ENCODE measurements around the gene VWC2.

The VWC2 gene

DNA sequence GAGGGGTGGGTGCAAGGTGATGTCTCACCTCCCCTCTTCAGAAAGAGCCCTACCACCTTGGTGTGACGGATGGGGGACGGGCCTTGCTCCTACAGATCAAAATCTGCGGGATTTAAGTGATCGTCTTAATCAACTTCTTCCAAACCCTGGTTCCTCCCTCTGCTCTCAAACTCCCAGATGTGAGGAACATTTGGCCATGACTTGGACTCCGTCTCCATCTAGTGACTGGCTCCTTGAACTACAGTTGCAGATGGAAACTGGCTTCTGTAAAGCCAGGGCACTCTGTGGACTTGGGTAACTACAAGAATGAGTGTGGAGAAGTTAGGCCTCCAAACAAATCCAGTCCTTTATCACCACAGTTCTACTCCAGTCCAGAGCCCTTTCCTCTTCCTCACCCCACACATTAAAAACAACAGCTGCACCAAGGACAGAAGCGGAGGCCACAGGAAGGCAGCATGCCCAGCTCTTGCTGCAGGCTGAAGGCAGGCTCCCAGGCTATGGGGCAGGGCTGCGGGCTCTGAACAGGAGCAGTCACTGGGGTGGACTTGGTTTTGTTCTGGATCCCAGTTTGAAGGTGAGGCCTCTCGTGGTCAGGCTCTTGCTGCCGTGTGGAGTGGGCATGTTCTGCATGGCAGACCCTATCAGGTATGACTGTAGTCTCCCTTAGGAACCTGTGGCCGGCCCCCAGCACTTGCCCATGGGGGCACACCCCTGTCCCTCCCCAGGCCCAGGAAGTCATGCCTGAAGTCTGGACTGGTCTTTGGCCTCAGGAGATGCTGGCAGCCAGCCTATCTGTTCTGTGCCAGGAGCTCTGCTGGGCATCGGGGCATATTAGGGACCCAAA, 79.4 kb downstream of the VWC2 start:
- no peaks in the 10 kb centered on the region for H3K9me3 Mint-ChIP-seq
- no peaks in the 10 kb centered on the region for H3K27me3 Mint-ChIP-seq
- H3K27ac Mint-ChIP-seq, result no peak overlapping the region
- H3K36me3 Mint-ChIP-seq (ENCODE audit: low read depth), result no peaks in the 10 kb centered on the region
- H3K4me1 Mint-ChIP-seq (ENCODE audit: low read depth), result no peaks in the 10 kb centered on the region
- no peak overlapping the region for H3K4me3 Mint-ChIP-seq
- DNase-seq, result no peak

DNA sequence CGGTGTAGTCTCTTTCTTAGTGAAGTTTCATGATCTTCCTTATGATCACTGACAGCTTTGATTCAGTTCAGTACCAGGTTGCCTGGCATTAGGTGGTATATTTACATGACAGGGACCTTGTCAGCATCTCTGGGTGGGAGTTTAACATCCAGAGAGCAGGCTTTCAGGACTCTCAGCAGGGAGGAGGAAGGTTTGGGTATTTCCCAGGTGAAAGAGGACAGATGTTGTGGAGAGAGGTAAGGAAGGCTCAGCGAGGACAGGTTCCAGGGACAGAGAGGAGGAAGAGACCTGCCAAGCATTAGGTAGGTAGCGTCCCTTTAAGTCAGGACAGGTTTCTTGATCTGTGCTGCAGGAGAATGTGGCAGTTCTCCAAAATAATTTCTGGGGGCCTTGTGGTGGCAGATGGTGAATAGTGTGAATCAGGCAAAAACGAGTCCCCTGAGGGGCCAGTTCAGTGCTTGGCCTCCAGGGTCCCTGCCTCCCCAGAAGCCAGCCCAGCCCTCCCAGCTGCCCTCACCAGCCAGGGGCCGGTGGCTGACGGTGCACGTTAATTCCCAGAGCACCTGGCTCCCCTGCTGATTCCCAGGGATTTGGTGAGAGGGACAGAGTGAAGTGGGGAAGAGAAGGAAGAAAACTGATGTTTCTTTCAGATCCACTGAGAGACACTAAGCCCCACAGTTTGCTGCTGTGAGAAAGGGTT, 82.0 kb downstream of the VWC2 start:
- Mint-ChIP-seq H3K27ac (no peak overlapping the region), H3K4me3 (no peak overlapping the region), H3K4me1 (ENCODE audit: low read depth) (no peaks in the 10 kb centered on the region), H3K27me3 (no peaks in the 10 kb centered on the region), H3K36me3 (ENCODE audit: low read depth) (no peaks in the 10 kb centered on the region), H3K9me3 (no peaks in the 10 kb centered on the region)
- no peak for DNase-seq

DNA sequence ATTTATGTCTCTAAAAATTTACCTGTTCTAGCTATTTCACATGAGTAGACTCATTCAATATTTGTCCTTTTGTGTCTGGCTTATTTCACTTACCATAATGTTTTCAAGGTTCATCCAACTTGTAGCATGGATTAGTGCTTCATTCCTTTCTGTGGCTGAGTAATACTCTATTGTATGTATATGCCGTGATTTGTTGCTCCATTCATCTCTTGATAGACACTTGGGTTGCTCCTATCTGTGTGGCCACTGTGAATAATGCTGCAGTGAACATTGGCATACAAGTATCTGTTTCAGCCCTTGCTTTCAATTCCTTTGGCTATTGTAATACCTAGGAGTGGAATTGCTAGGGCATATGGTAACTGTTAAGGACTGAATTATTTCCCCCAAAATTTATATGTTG, 86.9 kb downstream of the VWC2 start:
- Mint-ChIP-seq H3K27me3 (no peaks in the 10 kb centered on the region), H3K27ac (no peak overlapping the region), H3K9me3 (no peaks in the 10 kb centered on the region), H3K36me3 (ENCODE audit: low read depth) (no peaks in the 10 kb centered on the region), H3K4me3 (no peak overlapping the region), H3K4me1 (ENCODE audit: low read depth) (no peaks in the 10 kb centered on the region)
- DNase-seq, result no peak

DNA sequence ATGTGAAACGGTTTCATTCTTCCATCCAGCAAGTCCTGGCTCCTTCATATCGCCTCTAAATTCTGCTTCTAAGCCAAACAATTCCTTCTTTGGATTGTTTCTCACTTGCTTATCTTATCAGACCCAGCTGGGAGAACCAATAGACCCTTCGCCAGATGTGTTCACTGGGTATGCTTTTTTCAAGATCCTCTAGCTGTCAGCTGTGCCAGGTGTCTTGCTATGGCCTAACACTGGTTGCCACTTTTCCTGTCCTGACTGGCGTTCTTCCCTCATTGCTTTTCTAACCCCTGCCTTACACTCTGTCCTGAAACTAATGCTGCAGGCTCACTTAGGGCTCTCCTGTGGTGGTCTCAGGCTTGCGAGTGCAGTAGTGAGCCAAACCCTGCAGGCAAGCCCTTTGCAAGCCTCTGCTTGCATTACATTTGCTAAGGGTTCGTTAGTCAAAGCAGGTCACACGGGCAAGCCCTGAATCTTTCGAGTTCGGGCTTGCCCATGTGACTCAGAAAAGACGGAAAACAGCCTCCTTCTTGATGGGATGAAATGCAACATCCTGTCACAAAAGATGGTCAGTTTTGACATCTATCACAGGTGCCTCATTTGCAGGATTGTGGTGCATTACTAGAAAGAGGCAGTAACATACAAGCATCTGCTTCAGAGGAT, 92.8 kb downstream of the VWC2 start:
- Mint-ChIP-seq H3K27me3 (peaks cover 6% of the 10 kb centered on the region), H3K27ac (no peak overlapping the region), H3K4me1 (ENCODE audit: low read depth) (no peaks in the 10 kb centered on the region), H3K4me3 (no peak overlapping the region), H3K36me3 (ENCODE audit: low read depth) (no peaks in the 10 kb centered on the region), H3K9me3 (no peaks in the 10 kb centered on the region)
- DNase-seq, result no peak

DNA sequence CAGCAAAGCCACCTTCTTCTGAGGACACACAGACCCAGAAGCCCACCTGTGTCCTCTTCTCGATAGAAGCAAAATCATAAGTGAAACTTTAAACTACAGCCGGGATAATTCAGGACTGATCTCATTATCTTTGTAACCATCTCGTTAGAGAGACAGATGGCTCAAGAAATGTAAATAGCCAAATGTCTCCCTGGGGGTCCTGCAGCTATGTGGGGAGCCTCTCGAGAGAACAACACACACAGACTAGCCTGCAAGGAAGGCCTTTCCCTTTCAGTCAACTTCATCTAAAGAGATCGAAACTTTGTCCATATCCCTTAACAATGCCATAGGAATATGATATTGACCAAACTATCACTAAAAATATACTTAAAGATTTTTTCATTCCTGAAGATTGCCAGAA, 93.5 kb downstream of the VWC2 start:
- no peaks in the 10 kb centered on the region for H3K4me1 Mint-ChIP-seq (ENCODE audit: low read depth)
- no peaks in the 10 kb centered on the region for H3K36me3 Mint-ChIP-seq (ENCODE audit: low read depth)
- no peak overlapping the region for H3K27ac Mint-ChIP-seq
- H3K27me3 Mint-ChIP-seq, result peaks cover 6% of the 10 kb centered on the region
- no peaks in the 10 kb centered on the region for H3K9me3 Mint-ChIP-seq
- H3K4me3 Mint-ChIP-seq, result no peak overlapping the region
- no peak for DNase-seq

DNA sequence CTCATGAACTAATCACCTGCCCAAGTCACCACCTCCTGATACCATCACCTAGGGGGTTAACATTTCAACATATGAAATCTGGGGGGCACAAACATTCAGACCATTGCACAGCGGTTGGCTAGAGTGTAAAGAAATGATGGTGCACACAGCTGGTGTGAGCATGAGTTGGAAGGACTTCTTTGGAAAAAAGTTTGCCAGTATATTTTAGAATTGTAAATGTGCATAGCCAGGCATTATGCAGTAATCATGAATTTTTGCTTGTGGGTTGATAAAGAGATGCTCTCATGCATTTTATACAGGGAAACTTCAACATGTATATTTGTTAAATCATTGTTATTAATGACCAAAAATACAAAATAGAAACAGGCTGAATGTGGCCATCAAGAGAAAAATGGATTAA, 100.0 kb downstream of the VWC2 start:
- no peaks in the 10 kb centered on the region for H3K36me3 Mint-ChIP-seq (ENCODE audit: low read depth)

DNA sequence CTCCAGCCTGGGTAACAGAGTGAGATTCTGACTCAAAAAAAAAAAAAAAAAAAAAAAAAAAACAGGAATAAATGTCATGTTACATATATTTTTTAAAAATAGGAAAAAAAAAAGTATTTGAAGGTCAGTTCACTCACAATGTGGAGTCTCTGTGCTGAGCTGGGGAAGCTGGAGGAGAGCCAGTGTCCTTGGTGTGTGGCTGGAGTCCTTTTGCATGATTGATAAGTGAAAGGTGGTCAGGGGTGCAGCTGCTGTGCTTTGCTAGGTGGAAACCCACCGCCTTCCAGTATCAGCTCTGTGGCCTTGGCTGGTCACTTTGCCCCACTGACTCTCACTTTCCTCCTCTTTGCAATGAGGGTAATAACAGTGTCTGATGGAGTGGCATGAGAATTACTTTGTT, 101.9 kb downstream of the VWC2 start:
- H3K4me3 Mint-ChIP-seq, result no peak overlapping the region

More for the DNA sequence above, 100.0 kb downstream of the VWC2 start:
- no peak for DNase-seq
- H3K9me3 Mint-ChIP-seq, result no peaks in the 10 kb centered on the region
- peaks cover 3% of the 10 kb centered on the region for H3K27me3 Mint-ChIP-seq
- H3K4me1 Mint-ChIP-seq (ENCODE audit: low read depth), result no peaks in the 10 kb centered on the region
- H3K4me3 Mint-ChIP-seq, result no peak overlapping the region
- no peak overlapping the region for H3K27ac Mint-ChIP-seq

DNA sequence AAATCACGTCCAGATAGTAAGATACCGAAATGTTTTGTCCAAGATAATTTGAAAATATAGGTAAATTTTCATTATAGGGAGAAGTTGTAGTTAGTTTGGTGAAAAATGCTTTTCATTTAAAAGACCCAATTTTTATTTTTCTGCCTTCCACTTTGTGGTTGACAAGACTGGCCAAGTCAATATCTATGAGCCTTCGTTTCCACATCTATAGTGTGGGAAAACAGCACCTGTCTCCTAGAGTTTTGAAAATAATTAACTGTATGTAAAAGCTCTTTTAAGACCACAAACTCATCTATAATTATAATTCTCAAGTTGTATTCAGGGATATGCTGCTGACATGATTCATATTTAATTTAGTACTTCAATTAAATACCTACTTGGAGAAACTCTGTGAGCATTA, 102.8 kb downstream of the VWC2 start:
- H3K27me3 Mint-ChIP-seq, result peaks cover 3% of the 10 kb centered on the region

More for the DNA sequence above, 101.9 kb downstream of the VWC2 start:
- H3K9me3 Mint-ChIP-seq, result no peaks in the 10 kb centered on the region
- H3K36me3 Mint-ChIP-seq (ENCODE audit: low read depth), result no peaks in the 10 kb centered on the region
- no peaks in the 10 kb centered on the region for H3K27me3 Mint-ChIP-seq
- no peak overlapping the region for H3K27ac Mint-ChIP-seq
- H3K4me1 Mint-ChIP-seq (ENCODE audit: low read depth), result no peaks in the 10 kb centered on the region
- DNase-seq, result no peak

DNA sequence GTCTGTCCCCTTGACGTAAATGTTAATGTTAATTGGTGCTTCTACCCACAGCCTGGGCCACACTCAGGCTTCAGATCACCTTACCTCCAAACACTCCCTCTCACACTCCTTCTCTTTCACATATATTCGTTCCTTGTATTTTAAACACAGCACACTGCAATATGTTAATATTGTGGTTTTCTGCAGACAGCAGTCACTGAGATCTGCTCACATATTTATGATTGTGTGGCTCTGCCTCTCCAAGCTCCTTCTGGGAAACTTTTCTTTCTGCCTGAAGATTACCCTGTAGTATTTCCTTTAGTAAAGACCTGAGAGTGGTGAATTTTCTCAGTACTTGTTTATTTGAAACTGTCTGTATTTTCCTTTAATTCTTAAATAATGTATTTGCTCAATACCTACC, 104.7 kb downstream of the VWC2 start:
- no peaks in the 10 kb centered on the region for H3K4me1 Mint-ChIP-seq (ENCODE audit: low read depth)
- H3K9me3 Mint-ChIP-seq, result no peaks in the 10 kb centered on the region
- H3K4me3 Mint-ChIP-seq, result no peak overlapping the region
- no peak for DNase-seq
- H3K36me3 Mint-ChIP-seq (ENCODE audit: low read depth), result no peaks in the 10 kb centered on the region
- H3K27me3 Mint-ChIP-seq, result peaks cover 3% of the 10 kb centered on the region
- no peak overlapping the region for H3K27ac Mint-ChIP-seq

More for the DNA sequence above, 102.8 kb downstream of the VWC2 start:
- Mint-ChIP-seq H3K4me3 (no peak overlapping the region), H3K36me3 (ENCODE audit: low read depth) (no peaks in the 10 kb centered on the region), H3K27ac (no peak overlapping the region), H3K9me3 (no peaks in the 10 kb centered on the region), H3K4me1 (ENCODE audit: low read depth) (no peaks in the 10 kb centered on the region)
- no peak for DNase-seq

DNA sequence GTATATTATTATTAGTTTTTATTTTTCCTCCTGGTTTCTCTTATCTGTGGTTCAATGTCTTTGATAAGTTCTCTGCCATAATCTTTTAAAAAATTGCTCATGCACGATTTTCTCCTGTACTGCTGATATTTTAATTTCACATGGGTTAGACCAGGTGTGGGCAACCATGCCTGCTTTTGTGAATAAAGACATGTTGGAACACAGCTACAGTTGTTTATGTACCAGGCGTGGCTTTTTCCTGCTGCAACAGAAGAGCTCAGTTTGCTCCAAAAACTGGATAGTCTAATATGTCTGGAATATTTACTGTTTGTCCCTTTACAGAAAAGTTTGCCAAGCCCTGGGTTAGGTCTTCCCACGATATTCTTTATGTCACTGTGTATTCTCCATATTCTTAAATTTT, 105.2 kb downstream of the VWC2 start:
- Mint-ChIP-seq H3K27ac (no peak overlapping the region), H3K4me3 (no peak overlapping the region)
- DNase-seq, result no peak

DNA sequence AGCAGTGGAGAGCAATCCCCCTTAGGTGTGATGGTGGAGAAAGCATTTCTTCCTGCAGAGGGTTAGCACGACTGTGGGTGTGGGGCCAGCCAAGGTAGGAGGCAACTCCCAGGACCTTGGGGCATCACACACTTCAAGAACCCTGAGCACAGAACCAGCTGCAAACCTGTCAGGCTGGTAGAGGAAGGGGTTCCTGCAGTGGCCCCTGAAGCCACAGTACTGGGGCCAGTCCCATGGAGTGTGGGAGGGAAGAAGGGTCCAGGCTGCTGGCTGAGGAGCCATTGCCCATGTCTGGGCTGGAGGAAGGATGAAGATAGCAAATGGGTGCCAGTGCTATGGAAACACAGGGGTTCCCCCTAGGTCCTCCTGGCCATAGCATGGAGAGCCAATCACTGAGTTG, 110.5 kb downstream of the VWC2 start:
- no peak for DNase-seq
- Mint-ChIP-seq H3K9me3 (no peaks in the 10 kb centered on the region), H3K36me3 (ENCODE audit: low read depth) (no peaks in the 10 kb centered on the region), H3K27ac (no peak overlapping the region), H3K4me3 (no peak overlapping the region), H3K4me1 (ENCODE audit: low read depth) (no peaks in the 10 kb centered on the region), H3K27me3 (peaks cover 7% of the 10 kb centered on the region)

More for the DNA sequence above, 105.2 kb downstream of the VWC2 start:
- H3K36me3 Mint-ChIP-seq (ENCODE audit: low read depth), result no peaks in the 10 kb centered on the region
- H3K4me1 Mint-ChIP-seq (ENCODE audit: low read depth), result no peaks in the 10 kb centered on the region
- no peaks in the 10 kb centered on the region for H3K9me3 Mint-ChIP-seq
- peaks cover 6% of the 10 kb centered on the region for H3K27me3 Mint-ChIP-seq

DNA sequence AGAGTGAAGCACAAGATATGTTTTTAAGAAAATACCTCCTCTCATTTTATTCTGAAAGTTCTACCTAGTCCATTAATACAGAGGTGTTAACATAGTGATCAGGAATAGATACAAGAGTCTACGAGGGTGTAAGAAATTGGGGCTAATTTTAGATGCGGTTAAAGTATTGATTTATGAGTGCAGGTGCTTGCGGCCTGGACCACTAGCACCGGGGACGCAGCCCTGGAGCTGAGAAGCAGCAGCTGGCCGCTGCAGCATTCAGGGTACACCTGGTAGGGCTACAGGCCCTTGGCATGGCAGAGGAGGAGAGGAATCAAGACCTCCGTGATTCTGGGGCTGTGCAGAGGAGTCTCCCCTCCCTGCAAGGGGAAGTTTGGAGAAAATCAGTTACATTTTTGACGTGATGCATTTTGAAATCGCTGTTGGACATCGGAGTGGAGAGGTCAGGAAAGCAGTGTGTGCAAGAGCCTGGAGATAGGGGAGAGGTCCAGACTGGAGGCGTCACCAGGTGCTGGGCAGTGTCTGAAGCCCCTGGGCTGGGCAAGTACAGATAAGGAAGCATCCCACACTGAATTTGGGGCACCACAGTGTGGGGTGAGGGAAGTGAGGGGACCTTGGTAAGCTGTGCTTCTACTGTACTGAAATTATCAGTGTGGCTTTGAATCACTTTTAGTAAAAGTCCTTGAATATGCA, 112.3 kb downstream of the VWC2 start:
- Mint-ChIP-seq H3K4me1 (ENCODE audit: low read depth) (no peaks in the 10 kb centered on the region), H3K27me3 (peaks cover 7% of the 10 kb centered on the region), H3K4me3 (no peak overlapping the region), H3K9me3 (no peaks in the 10 kb centered on the region), H3K36me3 (ENCODE audit: low read depth) (no peaks in the 10 kb centered on the region), H3K27ac (no peak overlapping the region)
- no peak for DNase-seq

DNA sequence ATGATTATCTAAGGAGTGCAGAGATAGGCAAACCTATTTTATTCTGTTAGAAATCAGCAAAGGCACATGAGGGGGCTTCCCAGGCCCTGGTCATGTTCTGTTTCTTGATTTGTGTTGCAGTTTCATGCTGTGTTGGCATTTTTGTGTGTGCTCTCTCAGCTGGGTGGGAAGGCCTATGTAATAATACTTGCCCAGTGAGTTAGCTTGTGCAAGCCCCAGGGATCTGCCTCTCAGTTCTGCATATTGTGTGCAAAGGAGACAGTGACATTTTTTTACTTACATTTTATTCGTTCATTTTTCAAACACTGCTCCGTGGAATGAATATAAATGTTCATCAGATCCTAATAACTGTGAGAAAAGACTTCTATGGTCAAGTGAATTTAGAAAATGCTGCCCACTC, 119.0 kb downstream of the VWC2 start:
- Mint-ChIP-seq H3K4me3 (no peak overlapping the region), H3K9me3 (no peaks in the 10 kb centered on the region), H3K27ac (no peak overlapping the region)

DNA sequence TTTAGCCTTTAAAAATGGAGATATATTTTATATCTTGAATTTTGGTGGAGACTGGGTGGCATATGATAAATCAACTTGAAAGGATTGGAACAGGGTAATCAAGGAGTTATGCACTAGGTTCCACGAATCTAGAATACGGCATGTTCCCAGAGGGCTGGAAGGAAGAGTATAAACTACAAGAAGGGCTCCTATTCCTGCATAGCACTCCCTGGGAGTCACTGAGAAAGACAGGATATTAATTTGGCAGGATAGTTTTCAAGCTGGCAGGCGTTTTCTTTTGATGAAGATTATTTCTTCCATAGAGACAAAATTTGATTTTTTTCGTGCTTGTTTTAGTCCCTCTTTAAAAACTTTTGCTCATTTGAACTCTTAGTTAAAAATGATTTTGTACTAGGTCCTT, 119.7 kb downstream of the VWC2 start:
- Mint-ChIP-seq H3K36me3 (ENCODE audit: low read depth) (no peaks in the 10 kb centered on the region), H3K4me3 (no peak overlapping the region), H3K4me1 (ENCODE audit: low read depth) (no peaks in the 10 kb centered on the region), H3K9me3 (no peaks in the 10 kb centered on the region), H3K27me3 (peaks cover 4% of the 10 kb centered on the region), H3K27ac (no peak overlapping the region)
- no peak for DNase-seq

More for the DNA sequence above, 119.0 kb downstream of the VWC2 start:
- Mint-ChIP-seq H3K36me3 (ENCODE audit: low read depth) (no peaks in the 10 kb centered on the region), H3K4me1 (ENCODE audit: low read depth) (no peaks in the 10 kb centered on the region), H3K27me3 (peaks cover 4% of the 10 kb centered on the region)
- DNase-seq, result no peak

All from activated T-cell treated with anti-CD3 and anti-CD28 coated beads, Interleukin-2, amount 50 U/mL, for 24 hours (primary cell).